ENCODE data around the gene COQ3. TPM values are rescaled to one million over a fixed set of nuclear protein-coding genes. Genes with fewer than 3 reads are reported as not detected.
A peak's percentile ranks its signal among the peaks of the same experiment; 100 is the strongest.

COQ3 gene
- total and polyA plus RNA-seq, 2 experiments from 2014 or later, result 5.9 to 8.2 TPM

DNA sequence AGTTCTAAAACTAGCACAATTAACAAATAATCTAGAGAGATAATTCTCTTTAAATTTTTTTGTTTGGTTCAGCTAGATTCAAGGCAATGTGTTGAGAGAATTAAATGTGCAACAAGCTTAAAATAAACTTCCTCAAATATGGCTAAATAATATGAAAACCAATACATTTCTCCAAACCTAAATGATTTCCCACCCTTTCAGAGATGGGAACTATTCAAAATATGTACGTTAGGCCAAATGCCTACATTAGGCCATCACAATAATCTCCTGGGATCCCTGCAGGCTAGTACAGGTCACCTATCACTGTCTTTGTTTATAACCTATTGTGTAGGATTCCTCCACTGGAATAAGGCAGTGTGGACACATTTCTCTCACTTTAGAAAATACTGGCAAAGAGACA is 46.2 kb downstream of the COQ3 start:
- no peaks in the 10 kb centered on the region for H3K27me3 ChIP-seq
- no peaks in the 10 kb centered on the region for H4K20me1 ChIP-seq (ENCODE audit: insufficient read depth, poor library complexity, severe bottlenecking)
- H3K4me1 ChIP-seq (ENCODE audit: insufficient read depth), result no peaks in the 10 kb centered on the region
- H3K4me3 ChIP-seq, result no peak overlapping the region
- H3K36me3 ChIP-seq (replicated peaks; ENCODE audit: insufficient read depth, low read depth), result no peaks in the 10 kb centered on the region
- no peaks in the 10 kb centered on the region for H3K9me2 ChIP-seq (replicated peaks; ENCODE audit: insufficient read depth)
- TF ChIP-seq, protein P1, sequence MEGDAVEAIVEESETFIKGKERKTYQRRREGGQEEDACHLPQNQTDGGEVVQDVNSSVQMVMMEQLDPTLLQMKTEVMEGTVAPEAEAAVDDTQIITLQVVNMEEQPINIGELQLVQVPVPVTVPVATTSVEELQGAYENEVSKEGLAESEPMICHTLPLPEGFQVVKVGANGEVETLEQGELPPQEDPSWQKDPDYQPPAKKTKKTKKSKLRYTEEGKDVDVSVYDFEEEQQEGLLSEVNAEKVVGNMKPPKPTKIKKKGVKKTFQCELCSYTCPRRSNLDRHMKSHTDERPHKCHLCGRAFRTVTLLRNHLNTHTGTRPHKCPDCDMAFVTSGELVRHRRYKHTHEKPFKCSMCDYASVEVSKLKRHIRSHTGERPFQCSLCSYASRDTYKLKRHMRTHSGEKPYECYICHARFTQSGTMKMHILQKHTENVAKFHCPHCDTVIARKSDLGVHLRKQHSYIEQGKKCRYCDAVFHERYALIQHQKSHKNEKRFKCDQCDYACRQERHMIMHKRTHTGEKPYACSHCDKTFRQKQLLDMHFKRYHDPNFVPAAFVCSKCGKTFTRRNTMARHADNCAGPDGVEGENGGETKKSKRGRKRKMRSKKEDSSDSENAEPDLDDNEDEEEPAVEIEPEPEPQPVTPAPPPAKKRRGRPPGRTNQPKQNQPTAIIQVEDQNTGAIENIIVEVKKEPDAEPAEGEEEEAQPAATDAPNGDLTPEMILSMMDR (IDR thresholded peaks at IDR 0.05; ENCODE audit: poor library complexity), result no peak
- no peak for TF ChIP-seq EZH2phosphoT487 (IDR thresholded peaks at IDR 0.05; ENCODE audit: low read depth, severe bottlenecking, unreplicated experiment)
- 55% methylated on average over 1 of the region's 1 CpG for WGBS (ENCODE audit: low lambda C conversion rate, missing lambda C conversion rate)
- H3K4me2 ChIP-seq, result peak overlapping the region; percentile 83
- no peak overlapping the region for H2AFZ ChIP-seq
- no peak overlapping the region for H3K27ac ChIP-seq
- no peak for DNase-seq (ENCODE audit: low spot score)
- H3K79me2 ChIP-seq, result no peaks in the 10 kb centered on the region
- H3K9me3 ChIP-seq (ENCODE audit: low read depth), result no peaks in the 10 kb centered on the region

DNA sequence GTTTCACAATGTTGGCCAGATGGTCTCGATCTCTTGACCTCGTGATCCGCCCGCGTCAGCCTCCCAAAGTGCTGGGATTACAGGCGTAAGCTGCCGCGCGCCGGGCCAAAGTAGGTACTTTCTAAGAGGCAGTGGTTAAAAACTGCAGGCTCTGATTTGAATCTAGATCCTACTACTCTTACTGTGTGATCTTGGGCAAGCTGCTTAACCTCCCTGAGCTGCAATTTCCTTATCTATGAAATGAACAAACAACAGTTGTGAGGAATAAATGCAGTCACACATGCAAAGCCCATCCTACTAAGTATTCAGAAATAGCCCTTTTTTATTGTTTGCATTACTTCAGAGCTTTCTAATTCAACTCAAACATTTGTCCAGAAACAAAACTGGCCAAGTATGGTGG is 47.4 kb downstream of the COQ3 start:
- Histone ChIP-seq H2AFZ (no peak overlapping the region), H3K9me2 (replicated peaks; ENCODE audit: insufficient read depth) (no peaks in the 10 kb centered on the region), H3K27ac (no peak overlapping the region), H3K9me3 (ENCODE audit: low read depth) (no peaks in the 10 kb centered on the region), H4K20me1 (ENCODE audit: insufficient read depth, poor library complexity, severe bottlenecking) (no peaks in the 10 kb centered on the region), H3K27me3 (no peaks in the 10 kb centered on the region), H3K36me3 (replicated peaks; ENCODE audit: insufficient read depth, low read depth) (no peaks in the 10 kb centered on the region), H3K4me1 (ENCODE audit: insufficient read depth) (no peaks in the 10 kb centered on the region), H3K4me3 (no peak overlapping the region), H3K79me2 (no peaks in the 10 kb centered on the region), H3K4me2 (no peak overlapping the region)
- TF ChIP-seq EZH2phosphoT487 (IDR thresholded peaks at IDR 0.05; ENCODE audit: low read depth, severe bottlenecking, unreplicated experiment) (no peak), EZH2 (IDR thresholded peaks at IDR 0.05; ENCODE audit: borderline replicate concordance) (no peak)
- TF ChIP-seq, protein P1 (IDR thresholded peaks at IDR 0.05; ENCODE audit: poor library complexity), result no peak
- no peak for DNase-seq (ENCODE audit: low spot score)
- WGBS (ENCODE audit: low lambda C conversion rate, missing lambda C conversion rate), result 95% methylated on average over 10 of the region's 10 CpGs

DNA sequence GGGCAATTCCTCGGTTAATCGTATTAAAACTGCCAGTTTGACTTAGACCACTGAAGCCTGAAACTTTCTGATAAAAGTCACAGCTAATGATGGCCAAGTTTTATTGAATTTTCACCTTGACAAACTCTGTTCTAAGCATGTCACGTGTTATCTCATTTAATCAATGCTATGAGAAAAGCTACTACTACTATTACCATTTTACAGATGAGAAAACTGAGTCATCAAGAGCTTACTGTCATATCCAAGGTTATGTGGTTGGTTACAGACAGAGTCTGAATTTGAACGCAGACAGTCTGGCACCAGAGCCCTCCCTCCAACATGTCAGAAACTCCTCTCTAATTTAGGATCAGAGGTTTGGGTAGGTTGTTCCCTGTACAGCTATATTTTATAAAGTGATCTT is 48.8 kb downstream of the COQ3 start:
- no peaks in the 10 kb centered on the region for H4K20me1 ChIP-seq (ENCODE audit: insufficient read depth, poor library complexity, severe bottlenecking)
- TF ChIP-seq EZH2phosphoT487 (IDR thresholded peaks at IDR 0.05; ENCODE audit: low read depth, severe bottlenecking, unreplicated experiment) (no peak), EZH2 (IDR thresholded peaks at IDR 0.05; ENCODE audit: borderline replicate concordance) (no peak)
- TF ChIP-seq, protein P1 (IDR thresholded peaks at IDR 0.05; ENCODE audit: poor library complexity), result no peak
- H3K79me2 ChIP-seq, result no peaks in the 10 kb centered on the region
- WGBS (ENCODE audit: low lambda C conversion rate, missing lambda C conversion rate), result 98% methylated on average over 4 of the region's 4 CpGs
- H3K4me3 ChIP-seq, result no peak overlapping the region
- no peaks in the 10 kb centered on the region for H3K9me2 ChIP-seq (replicated peaks; ENCODE audit: insufficient read depth)
- DNase-seq (ENCODE audit: low spot score), result no peak
- H3K4me1 ChIP-seq (ENCODE audit: insufficient read depth), result no peaks in the 10 kb centered on the region
- no peaks in the 10 kb centered on the region for H3K36me3 ChIP-seq (replicated peaks; ENCODE audit: insufficient read depth, low read depth)
- H3K4me2 ChIP-seq, result no peak overlapping the region
- no peaks in the 10 kb centered on the region for H3K9me3 ChIP-seq (ENCODE audit: low read depth)
- H3K27ac ChIP-seq, result no peak overlapping the region
- H3K27me3 ChIP-seq, result no peaks in the 10 kb centered on the region
- no peak overlapping the region for H2AFZ ChIP-seq

DNA sequence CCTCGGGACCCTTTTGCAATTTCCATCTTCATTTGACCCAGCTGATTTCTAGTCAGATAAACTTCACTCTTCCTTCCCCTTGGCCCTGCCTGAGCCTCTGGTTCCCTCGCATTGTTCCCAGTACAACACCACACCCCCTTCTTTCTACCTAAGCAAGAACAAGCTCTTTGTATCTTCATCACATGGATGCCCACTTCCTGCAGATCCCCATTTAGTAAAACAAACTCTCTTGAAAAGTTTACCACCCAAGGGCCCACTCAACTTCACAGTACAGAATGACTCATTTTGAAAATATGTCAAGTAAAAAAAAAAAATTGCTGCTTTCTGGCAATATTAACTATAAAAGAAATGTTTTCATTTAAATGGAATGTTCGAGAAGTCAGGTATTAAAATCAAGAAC is 49.7 kb downstream of the COQ3 start:
- 41% methylated on average over 3 of the region's 3 CpGs for WGBS (ENCODE audit: low lambda C conversion rate, missing lambda C conversion rate)
- Histone ChIP-seq H3K4me1 (ENCODE audit: insufficient read depth) (no peaks in the 10 kb centered on the region), H3K36me3 (replicated peaks; ENCODE audit: insufficient read depth, low read depth) (no peaks in the 10 kb centered on the region), H3K27me3 (no peaks in the 10 kb centered on the region), H3K4me2 (no peak overlapping the region), H3K9me2 (replicated peaks; ENCODE audit: insufficient read depth) (no peaks in the 10 kb centered on the region), H3K9me3 (ENCODE audit: low read depth) (no peaks in the 10 kb centered on the region), H3K4me3 (no peak overlapping the region), H4K20me1 (ENCODE audit: insufficient read depth, poor library complexity, severe bottlenecking) (no peaks in the 10 kb centered on the region), H3K27ac (no peak overlapping the region), H2AFZ (no peak overlapping the region), H3K79me2 (no peaks in the 10 kb centered on the region)
- TF ChIP-seq, protein P1 (IDR thresholded peaks at IDR 0.05; ENCODE audit: poor library complexity), result no peak
- no peak for TF ChIP-seq EZH2 (IDR thresholded peaks at IDR 0.05; ENCODE audit: borderline replicate concordance)
- TF ChIP-seq EZH2phosphoT487 (IDR thresholded peaks at IDR 0.05; ENCODE audit: low read depth, severe bottlenecking, unreplicated experiment), result no peak
- no peak for DNase-seq (ENCODE audit: low spot score)

Data from hepatocyte (in vitro differentiated cells).